T-helper 1 cell treated with Interleukin-12 subunit alpha and Interleukin-12 subunit beta and Interleukin-4 antibody, amounts not matched to agents 30 ng/mL and 1 ng/mL, for 36 hours (primary cell): ENCODE data around the gene FAM78A. TPM values are rescaled to one million over a fixed set of nuclear protein-coding genes. Genes with fewer than 3 reads are reported as not detected.

ENCODE experiments used
- intact Hi-C: fragments of 100-400 bp; cut with micrococcal nuclease; formaldehyde crosslinking; loops from one replicate; pipeline ENCODE4 v1.15.1; 2024
- total RNA-seq: library from RNA; stranded (reverse); gene quantifications from 2 replicates; pipeline ENCODE4 v1.2.3, GENCODE V29; 2022

FAM78A gene
- total RNA-seq, 1 donor from 2014 or later, result 105 TPM

GRCh38 chr9:131303381-131304321 is 27.3 kb upstream of the FAM78A start:
- intact Hi-C loops, result no loop called here

GRCh38 chr9:131302244-131303075 is 26.1 kb upstream of the FAM78A start:
- intact Hi-C loops, result no loop called here

- intact Hi-C loops, result no loop called here
These were observed 24.1 kb upstream of the FAM78A start for GRCh38 chr9:131300444-131300843.

- intact Hi-C loops, result no loop called here
These were observed 23.6 kb upstream of the FAM78A start for GRCh38 chr9:131299961-131300347.

- intact Hi-C loops, result no loop called here
These were observed 23.1 kb upstream of the FAM78A start for GRCh38 chr9:131299346-131299960.

GRCh38 chr9:131298816-131299215 is 22.5 kb upstream of the FAM78A start:
- intact Hi-C loops, result no loop called here

GRCh38 chr9:131298341-131298740 is 22.0 kb upstream of the FAM78A start:
- intact Hi-C loops, result no loop called here

GRCh38 chr9:131297903-131298302 is 21.6 kb upstream of the FAM78A start:
- intact Hi-C loops, result no loop called here

GRCh38 chr9:131296906-131297500 is 20.7 kb upstream of the FAM78A start:
- intact Hi-C loops, result no loop called here

GRCh38 chr9:131296460-131296859 is 20.1 kb upstream of the FAM78A start:
- intact Hi-C loops, result no loop called here

GRCh38 chr9:131292937-131293336 is 16.6 kb upstream of the FAM78A start:
- intact Hi-C loops, result no loop called here

- intact Hi-C loops, result no loop called here
These were observed 15.5 kb upstream of the FAM78A start for GRCh38 chr9:131291795-131292315.

- intact Hi-C loops, result no loop called here
These were observed 14.6 kb upstream of the FAM78A start for GRCh38 chr9:131290767-131291370.

GRCh38 chr9:131290036-131290766 is 13.9 kb upstream of the FAM78A start:
- intact Hi-C loops, result no loop called here

- intact Hi-C loops, result no loop called here
These were observed 13.2 kb upstream of the FAM78A start, which contains the start of gene PLPP7 for GRCh38 chr9:131289301-131290035. Gene PLPP7, plus strand, starts transcription at chr9:131289723. Its CDS starts 275 bp downstream, at chr9:131289998.

- intact Hi-C loops, result no loop called here
These were observed 11.9 kb upstream of the FAM78A start for GRCh38 chr9:131288217-131288616.

- intact Hi-C loops, result no loop called here
These were observed 11.0 kb upstream of the FAM78A start for GRCh38 chr9:131287359-131287758.

GRCh38 chr9:131284856-131285255 is 8.5 kb upstream of the FAM78A start:
- intact Hi-C loops, result no loop called here
